Measurements from ENCODE around the gene WNT7A.

WNT7A gene

DNA sequence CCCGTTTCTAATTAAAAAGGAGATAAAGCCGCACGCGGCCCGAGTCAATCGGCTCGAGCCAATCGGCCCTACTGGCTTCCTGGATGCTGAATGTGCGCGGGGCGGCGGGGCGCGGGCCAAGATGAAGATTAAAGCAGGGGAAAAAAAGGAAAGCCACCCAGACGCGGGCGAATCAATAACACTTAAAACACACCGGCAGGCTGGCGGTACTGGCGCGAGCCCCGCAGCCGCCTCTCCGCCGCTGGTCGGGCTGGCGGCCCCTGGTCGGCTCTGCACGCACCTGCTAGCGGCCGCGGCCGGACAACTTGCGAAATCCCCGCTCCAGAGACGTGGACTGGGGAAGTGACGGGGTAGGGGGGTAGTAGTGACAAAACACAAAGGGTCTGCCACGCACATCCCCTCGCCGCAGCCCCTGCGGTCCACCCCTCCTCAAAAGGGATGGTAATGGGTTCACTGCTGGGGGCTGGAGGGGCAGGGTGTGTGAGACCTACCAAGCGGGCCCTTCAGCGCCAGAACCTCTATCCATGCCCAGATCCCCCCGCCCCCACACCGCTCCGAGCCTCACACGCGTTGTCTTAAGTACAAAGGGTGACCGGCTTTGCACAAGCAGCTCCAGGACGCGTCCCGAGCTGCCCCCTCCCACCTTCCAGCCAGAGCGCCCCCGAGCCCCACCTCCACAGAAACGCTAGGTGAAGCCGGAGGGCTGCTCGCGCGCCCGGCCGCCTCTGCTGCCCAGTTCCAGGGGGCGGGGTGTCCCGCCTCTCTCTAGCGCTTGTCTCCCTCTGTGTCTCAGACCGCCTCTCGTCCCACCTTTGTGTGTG lies 1.4 kb downstream of the WNT7A start:
- DNase-seq (ENCODE audit: low spot score), result no peak

DNA sequence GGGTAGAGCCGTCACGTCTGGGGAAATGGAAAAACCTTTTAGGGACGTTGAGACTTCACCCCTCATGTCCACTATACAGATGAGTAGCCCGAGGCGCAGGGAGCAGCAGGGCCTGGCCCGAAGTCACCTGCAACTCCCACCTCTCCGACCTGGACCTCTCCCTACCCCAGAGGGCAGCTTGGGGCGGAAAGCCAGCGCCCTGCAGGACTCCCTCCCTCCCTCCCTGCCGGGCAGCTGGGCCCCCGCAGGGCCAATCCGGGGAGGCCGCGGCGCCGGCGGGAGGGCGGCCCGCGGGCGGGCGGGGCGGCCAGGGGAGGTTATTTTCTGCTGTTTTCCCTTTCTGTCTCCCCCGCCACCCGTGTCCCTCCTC lies 2.0 kb downstream of the WNT7A start:
- TF ChIP-seq, protein P1, sequence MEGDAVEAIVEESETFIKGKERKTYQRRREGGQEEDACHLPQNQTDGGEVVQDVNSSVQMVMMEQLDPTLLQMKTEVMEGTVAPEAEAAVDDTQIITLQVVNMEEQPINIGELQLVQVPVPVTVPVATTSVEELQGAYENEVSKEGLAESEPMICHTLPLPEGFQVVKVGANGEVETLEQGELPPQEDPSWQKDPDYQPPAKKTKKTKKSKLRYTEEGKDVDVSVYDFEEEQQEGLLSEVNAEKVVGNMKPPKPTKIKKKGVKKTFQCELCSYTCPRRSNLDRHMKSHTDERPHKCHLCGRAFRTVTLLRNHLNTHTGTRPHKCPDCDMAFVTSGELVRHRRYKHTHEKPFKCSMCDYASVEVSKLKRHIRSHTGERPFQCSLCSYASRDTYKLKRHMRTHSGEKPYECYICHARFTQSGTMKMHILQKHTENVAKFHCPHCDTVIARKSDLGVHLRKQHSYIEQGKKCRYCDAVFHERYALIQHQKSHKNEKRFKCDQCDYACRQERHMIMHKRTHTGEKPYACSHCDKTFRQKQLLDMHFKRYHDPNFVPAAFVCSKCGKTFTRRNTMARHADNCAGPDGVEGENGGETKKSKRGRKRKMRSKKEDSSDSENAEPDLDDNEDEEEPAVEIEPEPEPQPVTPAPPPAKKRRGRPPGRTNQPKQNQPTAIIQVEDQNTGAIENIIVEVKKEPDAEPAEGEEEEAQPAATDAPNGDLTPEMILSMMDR (IDR thresholded peaks at IDR 0.05; ENCODE audit: extremely low read depth, missing control alignments), result no peak
- no peak for DNase-seq (ENCODE audit: low spot score)

More for the DNA sequence above, 1.4 kb downstream of the WNT7A start:
- TF ChIP-seq, protein P1 (IDR thresholded peaks at IDR 0.05; ENCODE audit: extremely low read depth, missing control alignments), result no peak

DNA sequence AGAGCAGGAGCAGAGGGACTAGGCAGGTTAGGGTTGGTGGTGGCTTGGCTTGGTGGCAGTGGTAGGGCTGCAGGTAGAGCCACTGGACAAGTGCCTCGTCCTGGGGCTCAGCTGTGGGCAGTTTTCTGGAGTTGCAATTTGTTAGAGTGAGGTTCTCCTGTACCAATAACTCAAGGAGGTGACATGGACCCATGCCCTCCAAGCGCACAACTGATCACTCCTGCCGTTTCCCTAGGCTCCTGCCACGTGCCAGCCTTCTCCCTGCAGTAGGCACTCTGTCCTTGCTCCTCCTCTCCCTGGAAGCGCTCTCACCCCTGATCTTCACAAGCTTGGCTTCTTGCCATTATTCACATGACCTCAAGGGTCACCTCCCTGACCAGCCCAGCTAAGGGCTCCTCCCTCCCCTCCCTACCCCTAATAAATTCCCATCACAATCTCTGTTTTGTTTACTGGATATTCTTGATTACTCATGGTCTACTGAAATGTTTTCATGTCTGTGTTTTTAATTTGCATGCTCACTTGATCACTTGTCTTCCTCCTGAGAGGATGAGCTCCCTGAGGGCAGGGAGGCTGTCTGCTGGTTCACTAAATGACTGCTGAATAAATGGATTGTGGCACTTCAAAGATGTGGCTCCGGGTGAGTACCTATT lies 3.3 kb downstream of the WNT7A start:
- TF ChIP-seq, protein P1 (IDR thresholded peaks at IDR 0.05; ENCODE audit: extremely low read depth, missing control alignments), result no peak
- no peak for DNase-seq (ENCODE audit: low spot score)

DNA sequence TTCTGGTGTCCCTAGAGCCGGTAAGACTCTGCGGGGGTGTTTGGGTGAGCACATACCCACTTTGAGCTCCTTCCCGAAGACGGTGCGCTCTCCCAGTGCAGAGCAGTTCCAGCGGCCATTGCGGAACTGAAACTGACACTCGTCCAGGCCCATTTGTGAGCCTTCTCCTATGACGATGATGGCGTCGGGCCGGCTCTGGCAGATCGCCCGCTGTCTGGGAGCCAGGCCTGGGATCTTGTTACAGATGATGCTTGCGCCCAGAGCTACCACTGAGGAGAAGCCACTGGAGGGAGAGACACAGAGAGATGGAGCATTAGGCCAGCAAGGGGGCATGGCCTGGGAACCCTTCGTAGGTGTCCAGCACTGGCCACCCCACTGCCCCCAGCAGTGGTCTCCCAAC lies 5.0 kb downstream of the WNT7A start:
- DNase-seq (ENCODE audit: low spot score), result no peak

DNA sequence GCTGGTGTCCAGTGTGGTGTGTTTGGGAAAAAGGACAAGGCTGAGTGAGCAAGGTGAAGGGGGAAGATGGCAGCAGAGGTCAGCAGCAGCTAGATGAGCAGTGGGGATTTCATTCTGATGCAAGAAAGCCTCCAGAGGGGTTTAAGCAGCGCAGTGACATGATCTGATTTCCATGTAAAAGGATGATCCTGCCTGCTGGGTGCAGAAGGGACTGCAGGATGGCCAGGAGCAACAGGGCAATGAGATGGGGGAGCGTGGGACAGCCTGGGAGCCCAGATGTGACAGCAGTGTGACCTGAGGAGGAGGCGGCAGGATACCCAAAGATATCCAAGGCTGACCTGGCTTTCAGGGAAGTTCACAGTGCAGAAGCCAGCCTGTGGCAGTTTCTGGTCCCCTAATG lies 6.1 kb downstream of the WNT7A start:
- TF ChIP-seq, protein P1 (IDR thresholded peaks at IDR 0.05; ENCODE audit: extremely low read depth, missing control alignments), result no peak
- DNase-seq (ENCODE audit: low spot score), result no peak

More for the DNA sequence above, 5.0 kb downstream of the WNT7A start:
- TF ChIP-seq, protein P1 (IDR thresholded peaks at IDR 0.05; ENCODE audit: extremely low read depth, missing control alignments), result no peak

DNA sequence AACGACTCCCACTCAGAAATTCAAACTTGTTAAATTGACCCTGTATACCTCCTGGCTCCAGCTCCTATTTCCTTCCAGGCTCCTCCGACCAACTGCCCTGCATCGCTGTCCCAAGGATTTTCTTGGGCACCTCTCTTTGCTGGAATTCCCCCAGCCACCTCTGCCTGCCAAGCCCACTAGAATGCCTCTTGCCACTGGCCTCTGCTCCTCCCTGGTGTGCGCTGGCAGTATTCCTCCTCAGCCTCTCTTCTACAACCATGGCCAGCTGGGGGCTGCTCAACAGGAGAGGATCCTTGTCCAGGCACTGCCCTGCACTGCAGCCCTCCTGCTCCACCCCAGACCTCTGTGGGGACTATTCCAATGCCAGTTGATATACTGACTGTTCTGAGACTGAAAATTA lies 7.4 kb downstream of the WNT7A start:
- no peak for DNase-seq (ENCODE audit: low spot score)

DNA sequence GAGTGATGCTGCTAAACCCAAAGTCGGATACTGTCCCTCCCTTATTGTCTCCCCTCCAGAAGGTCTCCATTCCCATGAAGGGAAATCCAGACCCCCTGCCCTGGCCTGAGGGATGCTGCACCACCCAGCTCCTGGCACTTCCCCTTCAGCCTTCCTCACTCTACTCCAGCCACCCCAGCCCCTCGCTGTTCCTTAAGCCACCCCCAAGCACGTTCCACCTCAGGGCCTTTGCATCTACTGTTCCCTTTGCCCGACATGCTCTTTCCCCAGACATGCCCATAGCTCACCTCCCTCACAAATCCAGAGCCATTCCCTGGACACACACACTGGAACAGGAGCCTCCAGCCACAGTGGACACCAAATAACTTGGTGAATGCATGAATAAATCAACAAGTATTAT lies 8.1 kb downstream of the WNT7A start:
- TF ChIP-seq, protein P1 (IDR thresholded peaks at IDR 0.05; ENCODE audit: extremely low read depth, missing control alignments), result no peak
- no peak for DNase-seq (ENCODE audit: low spot score)

More for the DNA sequence above, 7.4 kb downstream of the WNT7A start:
- TF ChIP-seq, protein P1 (IDR thresholded peaks at IDR 0.05; ENCODE audit: extremely low read depth, missing control alignments), result no peak
